ENCODE data around the gene THOC7.

DNA sequence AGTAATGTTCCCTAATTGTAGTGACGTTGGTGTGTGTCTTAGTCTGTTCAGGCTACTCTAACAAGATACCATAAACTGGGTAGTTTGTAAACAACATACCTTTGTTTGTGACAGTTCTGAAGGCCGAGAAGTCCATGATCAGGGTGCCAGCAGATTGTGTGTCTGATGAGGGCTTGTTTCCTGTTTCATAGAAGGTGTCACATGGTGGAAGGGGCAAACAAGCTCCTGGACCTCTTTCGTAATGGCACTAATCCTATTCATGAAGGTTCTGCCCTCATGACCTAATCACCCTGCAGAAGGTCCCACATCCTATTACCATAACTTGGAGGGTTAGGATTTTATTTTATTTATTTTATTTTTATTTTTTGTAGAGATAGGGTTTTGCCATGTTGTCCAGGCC is 11.2 kb upstream of the THOC7 start:
- TF ChIP-seq CTCF (IDR thresholded peaks at IDR 0.05) (no peak), POLR2A (IDR thresholded peaks at IDR 0.05) (no peak), POLR2AphosphoS5 (IDR thresholded peaks at IDR 0.05) (no peak)
